Epithelial cell of proximal tubule (primary cell): ENCODE data around the gene KIF4A. TPM values are rescaled to one million over a fixed set of nuclear protein-coding genes. Genes with fewer than 3 reads are reported as not detected.
A peak's percentile ranks its signal among the peaks of the same experiment; 100 is the strongest.

Experiments
- DNase-seq: peaks from one replicate; pipeline ENCODE4 v3.0.0-alpha.2; 2011; ENCODE audit warnings: low read depth
- H3K4me3 ChIP-seq: 2 replicates; pipeline ENCODE4 v1.5.1; 2011; ENCODE audit warnings: low read depth, mild to moderate bottlenecking, low read length
- CTCF ChIP-seq: conservative IDR thresholded peaks from 2 replicates; pipeline ENCODE4 v1.5.1; 2012; ENCODE audit warnings: low read depth, mild to moderate bottlenecking, low read length
- total RNA-seq: library from RNA; depleted of rRNA; stranded (reverse); fragments of >200 nt; gene quantifications from 2 replicates; pipeline ENCODE4 v1.2.3, GENCODE V29; 2015

The KIF4A gene
- total RNA-seq, 1 donor from 2014 or later = 26.8 TPM

- H3K4me3 ChIP-seq = no peak overlapping the region
- DNase-seq = no peak
- no peak for TF ChIP-seq CTCF
Measured at GRCh38 chrX:70423936-70424675, 134.2 kb downstream of the KIF4A start.

DNA sequence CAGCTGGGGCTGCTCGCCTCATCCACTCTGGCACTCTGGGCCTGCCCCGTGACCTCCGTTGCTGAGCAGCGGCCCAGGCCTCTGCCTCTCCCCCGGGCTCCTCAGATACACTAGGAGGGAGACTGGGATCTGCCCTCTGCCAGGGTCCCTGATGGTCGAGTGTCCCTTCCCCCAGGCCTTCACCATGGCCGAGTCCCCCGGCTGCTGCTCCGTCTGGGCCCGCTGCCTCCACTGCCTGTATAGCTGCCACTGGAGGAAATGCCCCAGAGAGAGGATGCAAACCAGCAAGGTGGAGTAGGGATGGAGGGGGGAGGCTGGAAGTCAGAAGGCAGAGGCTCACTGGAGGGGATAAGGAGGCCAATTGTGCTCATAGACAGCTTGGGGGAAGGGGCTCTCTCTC lies 134.9 kb downstream of the KIF4A start:
- no peak overlapping the region for H3K4me3 ChIP-seq
- no peak for DNase-seq
- TF ChIP-seq CTCF = no peak

- no peak overlapping the region for H3K4me3 ChIP-seq
- DNase-seq = no peak
- TF ChIP-seq CTCF = no peak
Measured at GRCh38 chrX:70426286-70427278, 136.7 kb downstream of the KIF4A start.

DNA sequence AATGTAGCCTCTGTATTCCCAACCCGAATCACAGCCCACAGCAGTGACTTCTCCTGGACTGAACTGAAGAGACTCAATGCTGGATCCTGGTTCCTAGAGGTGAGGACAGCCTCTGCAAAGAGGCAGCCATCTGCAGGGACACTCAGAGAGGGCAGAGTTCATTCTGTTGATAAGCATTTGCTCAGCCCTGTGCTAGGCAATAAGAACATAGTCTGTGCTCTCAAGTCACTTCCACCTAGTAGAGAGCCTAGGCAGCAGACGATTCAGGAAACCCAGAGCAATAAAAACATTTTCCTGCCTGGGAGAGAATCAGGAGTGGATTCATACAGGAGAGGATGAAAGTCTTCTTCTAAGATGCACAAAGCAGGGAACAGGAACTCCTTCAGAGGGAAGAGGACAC lies 137.5 kb downstream of the KIF4A start:
- no peak for TF ChIP-seq CTCF
- no peak for DNase-seq
- no peak overlapping the region for H3K4me3 ChIP-seq

DNA sequence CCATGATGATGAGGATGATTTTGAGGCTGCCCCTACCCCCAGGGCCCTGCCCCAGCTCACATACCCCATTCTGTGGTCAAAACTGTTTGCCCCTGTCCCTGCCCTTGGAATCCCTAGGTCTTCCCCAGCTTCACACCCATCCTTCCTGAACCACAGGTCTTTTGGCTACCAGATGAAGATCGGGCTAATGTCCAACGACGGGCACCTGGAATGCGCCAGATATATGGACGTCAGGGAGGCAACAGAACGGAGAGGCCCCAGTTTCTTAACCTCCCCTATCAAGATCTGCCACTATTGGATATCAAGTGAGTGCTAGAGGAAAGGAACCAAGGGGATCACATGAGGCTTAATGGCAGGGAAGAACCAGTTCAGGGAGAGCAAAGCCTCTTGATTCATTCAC lies 139.9 kb downstream of the KIF4A start:
- no peak overlapping the region for H3K4me3 ChIP-seq
- DNase-seq = no peak
- TF ChIP-seq CTCF = no peak

- DNase-seq = no peak
- no peak for TF ChIP-seq CTCF
- H3K4me3 ChIP-seq = peak overlapping the region; percentile 81
Measured at GRCh38 chrX:70432936-70433847, 143.3 kb downstream of the KIF4A start.
